Kidney capillary endothelial cell (primary cell): ENCODE results near the gene A1CF.
"Not testable (repeated sequence)": the region's sequence is repeated elsewhere in the genome, so short reads cannot be mapped to it uniquely, and the experiment has no call there.

Experiments
- DNase-seq: peaks from one replicate; pipeline ENCODE4 v3.0.0-alpha.2; 2018; ENCODE audit warnings: low spot score

The A1CF gene

GRCh38 chr10:50788951-50789945 lies 96.2 kb downstream of the A1CF start:
- DNase-seq: peak; percentile 21

GRCh38 chr10:50787962-50788361 lies 97.5 kb downstream of the A1CF start:
- DNase-seq: not testable (repeated sequence)

GRCh38 chr10:50782017-50782416 lies 103.4 kb downstream of the A1CF start:
- not testable (repeated sequence) for DNase-seq

GRCh38 chr10:50780036-50780435 lies 105.4 kb downstream of the A1CF start:
- DNase-seq: not testable (repeated sequence)

GRCh38 chr10:50774868-50775267 lies 110.6 kb downstream of the A1CF start:
- not testable (repeated sequence) for DNase-seq

- not testable (repeated sequence) for DNase-seq
Observed at GRCh38 chr10:50772042-50772441, 113.4 kb downstream of the A1CF start.

GRCh38 chr10:50766774-50767513 lies 118.5 kb downstream of the A1CF start:
- not testable (repeated sequence) for DNase-seq
